DLD1 (cell line): ENCODE results near the gene MTSS2.

Source experiments
- in situ Hi-C: cut with HindIII; loops from 2 replicates; pipeline ENCODE4 v1.10.0; 2017; ENCODE audit warnings: low sequenced_read_pairs

MTSS2 gene, protein sequence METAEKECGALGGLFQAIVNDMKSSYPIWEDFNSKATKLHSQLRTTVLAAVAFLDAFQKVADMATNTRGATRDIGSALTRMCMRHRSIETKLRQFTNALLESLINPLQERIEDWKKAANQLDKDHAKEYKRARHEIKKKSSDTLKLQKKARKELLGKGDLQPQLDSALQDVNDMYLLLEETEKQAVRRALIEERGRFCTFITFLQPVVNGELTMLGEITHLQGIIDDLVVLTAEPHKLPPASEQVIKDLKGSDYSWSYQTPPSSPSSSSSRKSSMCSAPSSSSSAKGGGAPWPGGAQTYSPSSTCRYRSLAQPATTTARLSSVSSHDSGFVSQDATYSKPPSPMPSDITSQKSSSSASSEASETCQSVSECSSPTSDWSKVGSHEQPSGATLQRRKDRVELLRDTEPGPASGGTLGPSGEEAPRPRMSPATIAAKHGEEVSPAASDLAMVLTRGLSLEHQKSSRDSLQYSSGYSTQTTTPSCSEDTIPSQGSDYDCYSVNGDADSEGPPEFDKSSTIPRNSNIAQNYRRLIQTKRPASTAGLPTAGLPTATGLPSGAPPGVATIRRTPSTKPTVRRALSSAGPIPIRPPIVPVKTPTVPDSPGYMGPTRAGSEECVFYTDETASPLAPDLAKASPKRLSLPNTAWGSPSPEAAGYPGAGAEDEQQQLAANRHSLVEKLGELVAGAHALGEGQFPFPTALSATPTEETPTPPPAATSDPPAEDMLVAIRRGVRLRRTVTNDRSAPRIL

DNA sequence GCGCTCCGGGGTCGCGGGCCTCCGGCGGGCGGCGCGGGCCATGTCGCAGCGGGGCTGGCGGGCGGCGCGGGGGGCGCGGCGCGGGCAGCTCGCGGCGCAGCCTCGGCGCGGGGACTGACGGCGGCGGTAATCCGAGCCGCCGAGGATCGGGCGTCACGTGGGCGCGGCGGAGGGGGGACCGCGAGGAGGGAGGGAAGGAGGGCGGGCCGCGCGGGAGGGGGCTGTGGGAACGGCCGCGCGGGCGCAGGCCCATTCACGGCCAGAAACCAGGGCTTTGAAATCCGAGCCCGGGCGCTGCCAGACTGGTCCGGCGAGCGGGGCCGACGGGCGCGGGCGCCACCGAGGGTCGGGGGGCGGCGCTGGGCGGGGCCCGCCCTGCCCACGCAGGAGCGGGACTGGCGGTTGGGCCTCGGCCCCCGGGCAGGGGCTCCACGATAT is at the start of gene MTSS2:
TSS of gene MTSS2 (minus strand) at position 116 of the 438 bp plus-strand sequence. CDS start 262 bp downstream, outside the sequence.
- in situ Hi-C loops = no loop called here

DNA sequence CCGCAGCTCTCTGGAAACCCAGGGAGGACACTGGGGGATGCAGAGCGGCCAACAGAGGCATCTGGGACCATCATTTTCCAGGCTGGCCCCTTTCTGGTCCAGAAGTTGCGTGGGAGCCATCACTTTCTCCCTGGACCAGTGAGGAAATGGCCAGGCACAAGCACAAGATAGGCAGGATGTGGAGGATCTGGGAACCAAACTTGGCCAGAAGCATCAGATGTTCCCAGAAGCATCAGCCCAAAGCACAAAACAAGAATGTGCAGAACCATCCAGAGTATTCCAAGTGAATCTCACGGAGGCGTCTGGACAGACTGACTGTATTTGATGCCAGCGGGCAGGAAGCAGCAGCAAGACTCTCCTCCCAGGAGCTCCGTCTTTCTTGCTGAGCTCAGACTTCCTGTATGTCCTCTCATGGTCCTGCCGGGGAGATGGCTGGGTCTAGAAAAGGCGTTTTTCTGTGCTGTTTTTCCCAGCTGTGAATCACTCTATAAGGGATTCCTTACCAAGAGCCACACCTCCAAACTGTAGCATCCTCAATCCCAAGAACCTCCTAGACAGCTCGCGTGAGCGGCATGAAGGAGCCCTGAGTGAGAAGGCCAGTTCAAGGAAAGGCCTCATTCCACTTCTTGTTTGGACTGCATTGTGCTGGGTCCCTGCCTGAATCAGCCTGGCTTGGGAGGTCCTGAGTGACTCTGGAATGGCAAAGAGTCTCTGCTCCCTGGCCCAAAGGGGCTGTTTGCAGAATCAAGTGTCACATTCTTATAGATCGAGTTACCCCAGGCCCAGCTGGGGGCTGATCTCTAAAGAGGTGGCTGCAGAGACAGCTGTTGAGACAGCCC is 49.5 kb upstream of the MTSS2 start:
- in situ Hi-C loops = no loop called here

GRCh38 chr16:70734522-70735095 is 48.8 kb upstream of the MTSS2 start:
- in situ Hi-C loops = no loop called here

DNA sequence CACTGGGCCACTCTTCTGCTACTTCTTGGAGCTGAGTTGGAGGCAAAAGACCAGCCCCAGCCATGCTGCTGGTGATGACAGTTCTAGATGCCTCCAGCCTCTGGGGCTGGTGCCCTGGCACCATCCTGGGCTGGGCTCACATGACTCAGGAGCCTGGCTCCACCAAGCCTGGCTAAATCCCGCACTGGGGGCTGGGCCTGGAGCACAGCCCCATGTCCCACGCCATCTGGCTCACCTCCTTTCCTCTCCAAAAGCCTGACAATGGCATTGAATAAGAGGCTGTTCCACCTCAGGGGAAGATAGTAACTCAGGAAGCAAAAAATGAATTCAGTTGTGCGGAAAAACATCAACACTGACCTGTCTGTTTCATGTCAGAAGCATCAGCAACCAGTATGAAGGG is 45.1 kb upstream of the MTSS2 start:
- in situ Hi-C loops = no loop called here

DNA sequence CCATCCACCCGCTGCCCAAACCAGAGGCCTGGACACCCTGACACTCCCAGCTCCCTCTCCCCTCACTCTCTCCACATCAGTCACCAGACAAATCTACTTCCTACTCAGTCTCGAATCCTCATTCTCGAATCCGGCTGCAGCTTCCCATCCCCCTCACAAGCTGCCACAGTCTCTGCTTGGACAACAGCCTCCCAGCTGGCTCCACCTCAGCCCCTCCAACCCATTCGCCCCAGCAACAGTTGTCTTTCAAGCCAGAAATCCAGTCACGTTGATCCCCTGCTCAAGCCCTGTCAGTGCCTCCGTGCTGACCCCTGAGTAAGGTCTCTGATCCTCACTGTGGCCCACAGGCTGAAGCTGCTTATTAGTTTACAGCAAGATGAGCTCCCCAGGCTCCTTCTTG is 44.2 kb upstream of the MTSS2 start:
- in situ Hi-C loops = no loop called here

- in situ Hi-C loops = no loop called here
These were observed 43.4 kb upstream of the MTSS2 start for GRCh38 chr16:70729292-70729691.

- in situ Hi-C loops = no loop called here
These were observed 42.3 kb upstream of the MTSS2 start for GRCh38 chr16:70728150-70728549.

GRCh38 chr16:70726892-70727361 is 41.1 kb upstream of the MTSS2 start:
- in situ Hi-C loops = no loop called here

DNA sequence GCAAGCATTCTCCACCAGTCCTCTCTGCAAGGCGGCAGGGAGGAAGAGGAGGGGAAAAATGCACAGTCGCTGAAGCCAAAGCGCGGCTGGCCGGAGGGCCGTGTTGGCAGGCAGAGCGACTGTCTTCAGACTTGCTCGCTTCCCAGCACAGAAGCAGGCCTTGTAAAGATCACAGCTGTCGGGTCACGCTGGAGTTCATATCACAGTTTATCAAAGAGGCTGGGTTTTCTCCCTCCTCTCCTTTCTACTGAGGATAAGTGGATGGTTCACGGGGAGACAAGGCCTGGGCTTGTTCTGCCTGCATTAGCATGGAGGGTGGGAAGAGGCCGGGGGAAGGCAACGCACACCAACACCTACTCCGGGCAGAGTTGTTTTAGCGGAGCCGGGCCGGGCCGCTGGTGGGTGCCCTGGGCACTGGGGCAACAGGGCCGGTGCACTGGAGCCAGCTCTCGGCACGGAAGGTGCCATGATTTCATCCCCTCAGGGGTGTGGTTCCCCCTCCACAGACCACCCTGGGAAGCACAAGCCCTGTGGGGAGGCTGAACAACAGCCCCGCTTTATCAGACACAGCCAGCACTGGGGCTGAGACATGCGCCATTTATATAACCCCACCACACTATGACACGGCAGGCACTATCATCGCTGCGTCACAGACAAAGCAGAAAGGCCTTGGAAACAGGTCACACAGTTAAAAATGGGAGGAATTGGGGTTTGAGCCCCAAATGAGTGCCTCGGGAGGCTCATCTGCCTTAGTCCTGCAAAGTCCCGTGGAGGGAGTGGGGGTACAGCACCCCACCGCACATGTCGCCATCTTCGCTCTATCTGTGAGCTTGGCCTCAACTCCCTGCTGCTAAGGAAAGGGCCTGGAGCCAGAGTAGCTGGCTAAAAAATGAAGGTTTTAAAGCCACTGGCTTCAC is 40.3 kb upstream of the MTSS2 start:
- in situ Hi-C loops = no loop called here

- in situ Hi-C loops = no loop called here
These were observed 39.4 kb upstream of the MTSS2 start for GRCh38 chr16:70725024-70725911.

GRCh38 chr16:70724146-70725023 is 38.5 kb upstream of the MTSS2 start:
- in situ Hi-C loops = no loop called here

DNA sequence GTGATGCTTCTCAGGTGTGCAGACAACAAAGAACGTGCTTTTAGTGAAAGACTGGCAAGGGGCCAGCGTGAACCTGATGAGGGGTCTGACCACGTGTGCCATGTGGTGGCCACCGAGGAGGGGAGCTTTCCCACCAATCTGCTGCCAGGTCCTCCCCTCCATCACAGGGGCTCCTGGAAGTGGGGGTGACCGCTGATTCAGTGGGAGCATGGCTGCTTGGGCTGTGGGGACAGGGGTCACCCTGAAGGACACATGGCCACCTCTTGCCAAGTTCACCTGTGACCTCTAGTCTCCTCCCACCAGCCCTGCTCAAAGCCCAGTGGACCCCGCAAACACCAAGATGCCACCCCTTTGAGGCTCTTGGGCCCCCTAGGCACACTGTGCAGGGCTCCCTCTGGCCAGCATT is 37.9 kb upstream of the MTSS2 start:
- in situ Hi-C loops = no loop called here

DNA sequence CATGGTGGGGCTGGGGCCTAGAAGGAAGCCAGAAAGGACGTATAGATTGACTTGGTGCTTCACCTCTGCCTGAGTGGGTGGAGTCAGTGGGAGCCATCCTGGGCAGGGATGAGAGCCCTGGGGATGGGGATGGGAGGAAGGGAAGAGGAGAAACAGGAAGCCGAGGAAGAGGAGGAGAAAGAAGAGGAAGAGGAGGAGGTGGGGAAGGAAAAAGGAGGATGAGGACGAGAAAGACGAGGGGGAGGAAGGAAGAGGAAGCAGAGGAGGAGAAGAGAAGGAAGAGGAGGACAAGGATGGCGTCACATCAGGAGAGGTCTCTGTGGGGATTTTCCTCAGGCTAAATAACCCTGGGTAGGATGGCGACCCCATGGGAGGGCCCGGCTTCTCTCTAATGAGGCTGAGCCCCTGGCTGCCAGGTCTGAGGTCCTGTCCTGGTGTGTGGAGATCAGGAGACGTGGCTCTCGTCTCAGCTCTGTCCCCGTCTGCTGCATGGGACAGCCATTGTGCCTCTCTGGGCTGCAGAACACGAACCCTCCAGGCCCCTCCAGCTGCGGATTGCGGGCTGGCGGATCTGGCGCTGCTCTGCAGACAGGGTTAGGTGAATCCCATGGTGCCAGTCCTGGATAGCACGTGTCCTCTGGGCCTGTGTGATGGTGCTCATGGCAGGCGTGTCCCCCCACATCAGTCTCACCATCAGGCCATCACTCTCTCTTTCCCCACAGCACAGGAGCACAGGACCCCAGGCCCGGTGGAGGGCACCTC is 35.5 kb upstream of the MTSS2 start:
- in situ Hi-C loops = no loop called here

DNA sequence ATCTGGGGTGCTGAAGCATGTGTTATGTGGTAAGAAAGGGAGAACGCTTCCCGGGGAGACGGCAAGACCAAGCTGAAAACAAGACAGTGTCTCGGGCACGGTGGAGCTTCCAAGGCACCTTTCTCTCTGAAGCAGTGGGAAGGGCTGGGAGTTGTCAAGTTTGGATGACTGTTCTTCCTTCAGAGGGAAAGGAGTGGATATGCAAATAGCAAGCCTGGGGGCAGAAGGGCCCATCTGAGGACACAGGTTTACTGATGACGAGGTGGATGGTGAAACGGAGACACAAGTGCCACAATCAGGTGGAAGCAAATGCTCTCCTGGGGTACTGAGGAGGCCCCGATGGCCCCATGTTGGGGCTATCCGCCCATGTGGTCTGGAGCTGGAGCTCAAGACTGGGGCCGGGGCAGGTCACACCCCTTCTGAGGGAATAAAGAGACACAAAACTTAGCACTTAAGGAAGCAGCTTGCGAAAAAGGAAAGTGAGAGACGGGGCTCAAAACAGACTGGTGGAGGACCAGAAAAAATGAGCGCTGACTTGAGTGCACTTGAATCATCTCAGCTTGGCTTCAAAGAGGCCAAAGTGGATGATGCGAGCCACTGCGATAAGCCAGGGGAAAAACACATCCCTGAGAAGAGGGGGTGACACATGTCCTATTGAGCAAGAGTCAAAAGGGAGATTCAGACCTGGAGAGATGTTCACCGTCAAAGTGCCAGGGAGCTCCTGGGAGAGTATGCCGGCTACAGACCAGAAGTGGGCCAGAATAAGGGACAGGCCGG is 34.8 kb upstream of the MTSS2 start:
- in situ Hi-C loops = no loop called here

DNA sequence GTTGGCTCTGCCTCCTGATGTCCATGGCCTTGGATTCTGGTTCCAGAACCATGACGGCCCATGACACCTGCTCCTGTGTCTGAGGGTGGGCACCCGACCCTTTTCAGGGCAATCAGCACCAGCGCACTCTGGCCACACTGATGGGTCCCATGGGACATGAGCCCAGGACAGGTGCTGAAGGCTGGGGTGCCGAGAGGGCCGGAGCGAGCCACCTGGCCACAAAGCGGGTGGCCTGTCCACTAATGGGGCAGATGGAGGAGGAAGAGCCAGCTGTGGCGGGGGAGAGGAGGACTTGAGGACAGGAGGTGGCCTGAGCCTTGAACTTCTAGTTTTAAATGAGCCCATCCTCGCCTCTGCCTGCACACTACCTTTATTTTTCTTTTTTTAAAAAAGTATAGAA is 31.2 kb upstream of the MTSS2 start:
- in situ Hi-C loops = no loop called here

DNA sequence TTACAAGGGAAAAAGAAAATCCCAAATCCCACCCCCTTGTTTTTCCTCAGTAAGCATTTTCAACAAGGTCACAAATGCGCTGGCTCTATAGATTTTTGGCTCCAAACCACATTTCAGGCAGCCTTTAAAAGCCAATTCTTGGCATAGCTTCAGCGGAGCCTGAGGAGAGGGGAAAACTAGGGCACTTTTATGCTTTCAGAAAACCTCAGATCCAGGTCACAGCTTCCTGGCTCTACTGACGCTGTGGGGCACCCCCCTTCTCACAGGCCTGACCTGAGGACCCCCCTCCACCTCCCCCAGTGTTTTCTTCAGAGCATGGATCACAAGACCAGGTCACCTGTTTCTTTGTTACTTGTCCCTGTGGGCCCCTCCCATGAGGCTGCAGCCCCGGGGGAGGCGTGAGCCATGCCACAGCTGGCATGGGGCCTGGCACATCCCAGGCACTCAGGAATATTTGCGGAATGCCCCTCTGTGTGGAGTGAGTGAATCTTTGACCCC is 30.1 kb upstream of the MTSS2 start:
- in situ Hi-C loops = no loop called here
